ENCODE results near the gene SLC2A6. TPM values are rescaled to one million over a fixed set of nuclear protein-coding genes. Genes with fewer than 3 reads are reported as not detected.

SLC2A6 gene
- 1 to 10 TPM; 1.1 to 3.8 (median 2.5) TPM for total RNA-seq

GRCh38 chr9:133478851-133479711 is at the start of gene SLC2A6:
TSS of gene SLC2A6 (minus strand) at chr9:133479099. CDS start at chr9:133479059, 40 bp downstream.
- intact Hi-C loops (cut with DNase I) = no loop called here
- Histone ChIP-seq H3K27me3 (no peaks in the 10 kb centered on the region), H3K27ac (peak within 1 kb of the TSS in 1 of 3 donors; percentile 59), H3K4me3 (replicated peaks in 1 of 3) (peak within 1 kb of the TSS in 1 of 3 donors; percentile 41), H3K9me3 (no peaks in the 10 kb centered on the region), H3K36me3 (no peaks in the 10 kb centered on the region), H3K4me1 (peaks cover 5 to 13% of the 10 kb centered on the region in 2 donors)
- 0 to 2% methylated on average over 11 to 16 of the region's 84 CpGs for WGBS, 2 donors
- peak; percentile 82 to 86 for DNase-seq
- TF ChIP-seq CTCF (IDR thresholded peaks at IDR 0.05) (no peak), POLR2A (IDR thresholded peaks at IDR 0.05) (peak in 1 of 2 donors; percentile 15)

GRCh38 chr9:133528001-133528875 is 49.3 kb upstream of the SLC2A6 start:
- Histone ChIP-seq H3K27ac (peak overlapping the region; percentile 18 to 70 (median 70)), H3K27me3 (no peaks in the 10 kb centered on the region), H3K9me3 (no peaks in the 10 kb centered on the region), H3K36me3 (no peaks in the 10 kb centered on the region), H3K4me3 (replicated peaks in 1 of 3) (no peak overlapping the region), H3K4me1 (peaks cover 21 to 38% of the 10 kb centered on the region in 2 donors)
- WGBS, 2 donors = 46 to 63% methylated on average over 12 to 13 of the region's 22 CpGs
- no peak for TF ChIP-seq CTCF (IDR thresholded peaks at IDR 0.05)
- no peak for TF ChIP-seq POLR2A (IDR thresholded peaks at IDR 0.05)
- intact Hi-C loops (cut with DNase I) = no loop called here
- DNase-seq = peak; percentile 45 to 49

GRCh38 chr9:133527444-133527920 is 48.6 kb upstream of the SLC2A6 start:
- WGBS, 2 donors = 12 to 31% methylated on average over 17 to 18 of the region's 18 CpGs
- no peak overlapping the region for H3K4me3 ChIP-seq (replicated peaks in 1 of 3)
- intact Hi-C loops (cut with DNase I) = no loop called here

GRCh38 chr9:133526721-133527321 is 47.9 kb upstream of the SLC2A6 start:
- Histone ChIP-seq H3K36me3 (no peaks in the 10 kb centered on the region), H3K9me3 (no peaks in the 10 kb centered on the region), H3K27me3 (no peaks in the 10 kb centered on the region), H3K4me3 (replicated peaks in 1 of 3) (no peak overlapping the region), H3K27ac (peak overlapping the region; percentile 18 to 70 (median 36)), H3K4me1 (peaks cover 21 to 38% of the 10 kb centered on the region in 2 donors)
- TF ChIP-seq POLR2A (IDR thresholded peaks at IDR 0.05) = no peak
- no peak for TF ChIP-seq CTCF (IDR thresholded peaks at IDR 0.05)
- intact Hi-C loops (cut with DNase I) = no loop called here
- 55 to 67% methylated on average over 15 to 21 of the region's 21 CpGs for WGBS, 2 donors
- no peak for DNase-seq

More at GRCh38 chr9:133527444-133527920, 48.6 kb upstream of the SLC2A6 start:
- no peaks in the 10 kb centered on the region for H3K27me3 ChIP-seq
- no peak for TF ChIP-seq POLR2A (IDR thresholded peaks at IDR 0.05)
- TF ChIP-seq CTCF (IDR thresholded peaks at IDR 0.05) = no peak
- no peaks in the 10 kb centered on the region for H3K9me3 ChIP-seq
- peak overlapping the region; percentile 18 to 70 (median 70) for H3K27ac ChIP-seq
- peaks cover 21 to 38% of the 10 kb centered on the region in 2 donors for H3K4me1 ChIP-seq
- DNase-seq = peak; percentile 77 to 78
- no peaks in the 10 kb centered on the region for H3K36me3 ChIP-seq
